ENCODE measurements around the gene BANF2. TPM values are rescaled to one million over a fixed set of nuclear protein-coding genes. Genes with fewer than 3 reads are reported as not detected.

The BANF2 gene
- total RNA-seq, 3 donors from 2014 or later = not detected

DNA sequence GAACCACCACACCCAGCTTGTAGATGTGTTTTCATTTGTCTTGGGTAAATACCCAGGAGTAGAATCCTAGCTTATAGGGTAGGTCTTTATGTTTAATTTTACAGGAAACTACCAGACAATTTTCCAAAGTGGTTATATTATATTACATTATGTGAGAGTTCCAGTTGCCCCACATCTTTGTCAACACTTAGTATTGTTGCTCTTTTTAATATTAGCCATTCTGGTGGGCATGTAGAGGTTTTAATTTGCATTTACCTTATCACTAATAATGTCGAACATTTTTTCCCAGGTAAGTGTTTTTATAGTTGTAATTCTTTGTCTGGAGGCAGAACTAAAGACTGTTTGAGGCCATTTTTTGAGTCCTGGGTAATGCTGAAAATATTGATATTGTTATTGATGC is 3.5 kb upstream of the BANF2 start:
- H3K4me1 ChIP-seq = no peaks in the 10 kb centered on the region
- TF ChIP-seq POLR2A (IDR thresholded peaks at IDR 0.05) (no peak), POLR2AphosphoS5 (IDR thresholded peaks at IDR 0.05) (no peak)
- TF ChIP-seq, protein P1, sequence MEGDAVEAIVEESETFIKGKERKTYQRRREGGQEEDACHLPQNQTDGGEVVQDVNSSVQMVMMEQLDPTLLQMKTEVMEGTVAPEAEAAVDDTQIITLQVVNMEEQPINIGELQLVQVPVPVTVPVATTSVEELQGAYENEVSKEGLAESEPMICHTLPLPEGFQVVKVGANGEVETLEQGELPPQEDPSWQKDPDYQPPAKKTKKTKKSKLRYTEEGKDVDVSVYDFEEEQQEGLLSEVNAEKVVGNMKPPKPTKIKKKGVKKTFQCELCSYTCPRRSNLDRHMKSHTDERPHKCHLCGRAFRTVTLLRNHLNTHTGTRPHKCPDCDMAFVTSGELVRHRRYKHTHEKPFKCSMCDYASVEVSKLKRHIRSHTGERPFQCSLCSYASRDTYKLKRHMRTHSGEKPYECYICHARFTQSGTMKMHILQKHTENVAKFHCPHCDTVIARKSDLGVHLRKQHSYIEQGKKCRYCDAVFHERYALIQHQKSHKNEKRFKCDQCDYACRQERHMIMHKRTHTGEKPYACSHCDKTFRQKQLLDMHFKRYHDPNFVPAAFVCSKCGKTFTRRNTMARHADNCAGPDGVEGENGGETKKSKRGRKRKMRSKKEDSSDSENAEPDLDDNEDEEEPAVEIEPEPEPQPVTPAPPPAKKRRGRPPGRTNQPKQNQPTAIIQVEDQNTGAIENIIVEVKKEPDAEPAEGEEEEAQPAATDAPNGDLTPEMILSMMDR (IDR thresholded peaks at IDR 0.05) = no peak
- no peaks in the 10 kb centered on the region for H3K27me3 ChIP-seq
- no peaks in the 10 kb centered on the region for H3K36me3 ChIP-seq
- intact Hi-C loops (cut with DNase I; ENCODE audit: low total_unique reads) = loop anchor here (10.0 kb wide), 1 partner anchor 99 kb away; no protein-coding TSS in a partner anchor
- H3K27ac ChIP-seq = no peak overlapping the region
- no peak overlapping the region for H3K4me3 ChIP-seq
- no peaks in the 10 kb centered on the region for H3K9me3 ChIP-seq
- no peak for DNase-seq (ENCODE audit: low spot score in 2 of 2)

- intact Hi-C loops (cut with DNase I; ENCODE audit: low total_unique reads) = loop anchor here (10.0 kb wide), 1 partner anchor 98 kb away; no protein-coding TSS in a partner anchor
- Histone ChIP-seq H3K27me3 (no peaks in the 10 kb centered on the region), H3K4me1 (no peaks in the 10 kb centered on the region), H3K9me3 (no peaks in the 10 kb centered on the region), H3K27ac (no peak overlapping the region), H3K36me3 (no peaks in the 10 kb centered on the region), H3K4me3 (no peak overlapping the region)
- no peak for DNase-seq (ENCODE audit: low spot score in 2 of 2)
- no peak for TF ChIP-seq POLR2AphosphoS5 (IDR thresholded peaks at IDR 0.05)
- TF ChIP-seq, protein P1 (IDR thresholded peaks at IDR 0.05) = no peak
- no peak for TF ChIP-seq POLR2A (IDR thresholded peaks at IDR 0.05)
Observed at GRCh38 chr20:17697171-17697570, 2.6 kb upstream of the BANF2 start.

GRCh38 chr20:17698384-17698783 is 1.4 kb upstream of the BANF2 start:
- intact Hi-C loops (cut with DNase I; ENCODE audit: low total_unique reads) = loop anchor here (10.0 kb wide), 1 partner anchor 96 kb away; no protein-coding TSS in a partner anchor
- no peak overlapping the region for H3K27ac ChIP-seq

DNA sequence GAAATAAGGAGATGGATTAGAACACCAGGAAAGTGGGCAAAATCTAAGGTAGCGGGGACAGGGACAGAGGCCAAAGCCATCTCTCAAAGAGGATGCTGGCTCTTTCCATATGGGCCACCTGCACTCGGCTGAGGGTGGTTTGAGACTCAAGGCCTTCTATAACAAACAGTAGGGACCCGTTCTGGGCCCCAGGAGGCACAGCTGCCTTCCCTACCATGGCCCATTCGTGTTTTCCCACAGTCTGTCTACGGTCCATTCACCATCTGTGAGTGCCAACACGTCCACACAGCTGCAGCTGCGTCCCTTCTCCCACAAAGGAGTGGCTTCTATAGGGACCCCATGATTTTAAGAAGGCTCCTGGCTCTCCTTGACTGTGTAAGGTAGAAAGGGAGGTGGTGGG is 871 bp downstream of the BANF2 start:
- intact Hi-C loops (cut with DNase I; ENCODE audit: low total_unique reads) = no loop called here
- no peak overlapping the region for H3K4me3 ChIP-seq
- H3K9me3 ChIP-seq = no peaks in the 10 kb centered on the region
- TF ChIP-seq POLR2AphosphoS5 (IDR thresholded peaks at IDR 0.05) = no peak
- TF ChIP-seq, protein P1 (IDR thresholded peaks at IDR 0.05) = no peak
- no peak for TF ChIP-seq POLR2A (IDR thresholded peaks at IDR 0.05)
- no peak overlapping the region for H3K27ac ChIP-seq
- no peaks in the 10 kb centered on the region for H3K36me3 ChIP-seq
- DNase-seq (ENCODE audit: low spot score in 2 of 2) = no peak
- no peaks in the 10 kb centered on the region for H3K4me1 ChIP-seq
- H3K27me3 ChIP-seq = no peaks in the 10 kb centered on the region

More at GRCh38 chr20:17698384-17698783, 1.4 kb upstream of the BANF2 start:
- Histone ChIP-seq H3K36me3 (no peaks in the 10 kb centered on the region), H3K4me1 (no peaks in the 10 kb centered on the region), H3K9me3 (no peaks in the 10 kb centered on the region), H3K27me3 (no peaks in the 10 kb centered on the region), H3K4me3 (no peak overlapping the region)
- DNase-seq (ENCODE audit: low spot score in 2 of 2) = no peak
- TF ChIP-seq POLR2A (IDR thresholded peaks at IDR 0.05) (no peak), POLR2AphosphoS5 (IDR thresholded peaks at IDR 0.05) (no peak)
- TF ChIP-seq, protein P1 (IDR thresholded peaks at IDR 0.05) = no peak

- TF ChIP-seq POLR2AphosphoS5 (IDR thresholded peaks at IDR 0.05) = no peak
- TF ChIP-seq, protein P1 (IDR thresholded peaks at IDR 0.05) = no peak
- TF ChIP-seq POLR2A (IDR thresholded peaks at IDR 0.05) = no peak
- H3K27me3 ChIP-seq = no peaks in the 10 kb centered on the region
- no peaks in the 10 kb centered on the region for H3K4me1 ChIP-seq
- H3K27ac ChIP-seq = no peak overlapping the region
- H3K4me3 ChIP-seq = no peak overlapping the region
- no peaks in the 10 kb centered on the region for H3K36me3 ChIP-seq
- intact Hi-C loops (cut with DNase I; ENCODE audit: low total_unique reads) = no loop called here
- DNase-seq (ENCODE audit: low spot score in 2 of 2) = no peak
- no peaks in the 10 kb centered on the region for H3K9me3 ChIP-seq
Observed at GRCh38 chr20:17701826-17702225, 2.1 kb downstream of the BANF2 start.
